ENCODE data around the gene ITGAL. TPM values are rescaled to one million over a fixed set of nuclear protein-coding genes. Genes with fewer than 3 reads are reported as not detected.

The ITGAL gene
- total RNA-seq, 4 donors from 2014 or later: 1.8 to 33.7 (median 6.7) TPM

DNA sequence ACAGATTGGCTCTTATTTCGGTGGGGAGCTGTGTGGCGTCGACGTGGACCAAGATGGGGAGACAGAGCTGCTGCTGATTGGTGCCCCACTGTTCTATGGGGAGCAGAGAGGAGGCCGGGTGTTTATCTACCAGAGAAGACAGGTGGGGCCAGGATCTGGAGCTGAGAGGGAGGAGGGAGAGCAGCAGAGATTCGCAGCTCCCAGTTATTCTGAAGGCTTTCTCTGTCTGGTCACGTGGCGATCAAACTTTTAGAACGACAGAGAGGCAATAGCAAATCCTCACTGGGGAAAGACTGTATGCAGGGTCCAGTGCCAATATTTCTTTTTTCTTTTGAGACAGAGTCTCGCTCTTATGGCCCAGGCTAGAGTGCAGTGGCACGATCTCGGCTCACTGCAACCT is 22.2 kb downstream of the ITGAL start:
- WGBS, 2 donors (ENCODE audit: low coverage in 1 of 2): 80% methylated on average over 12 of the region's 12 CpGs; no CpG with 5 or more reads in 1 of the 2 donors
- no peak for DNase-seq
- Histone ChIP-seq H3K36me3 (no peaks in the 10 kb centered on the region), H3K27me3 (no peaks in the 10 kb centered on the region), H3K4me1 (peaks cover 0 to 8% (median 0%) of the 10 kb centered on the region in 4 donors), H3K4me3 (no peak overlapping the region), H3K9me3 (no peaks in the 10 kb centered on the region), H3K27ac (no peak overlapping the region)
- TF ChIP-seq POLR2AphosphoS5 (IDR thresholded peaks at IDR 0.05): no peak
- TF ChIP-seq, protein P1, sequence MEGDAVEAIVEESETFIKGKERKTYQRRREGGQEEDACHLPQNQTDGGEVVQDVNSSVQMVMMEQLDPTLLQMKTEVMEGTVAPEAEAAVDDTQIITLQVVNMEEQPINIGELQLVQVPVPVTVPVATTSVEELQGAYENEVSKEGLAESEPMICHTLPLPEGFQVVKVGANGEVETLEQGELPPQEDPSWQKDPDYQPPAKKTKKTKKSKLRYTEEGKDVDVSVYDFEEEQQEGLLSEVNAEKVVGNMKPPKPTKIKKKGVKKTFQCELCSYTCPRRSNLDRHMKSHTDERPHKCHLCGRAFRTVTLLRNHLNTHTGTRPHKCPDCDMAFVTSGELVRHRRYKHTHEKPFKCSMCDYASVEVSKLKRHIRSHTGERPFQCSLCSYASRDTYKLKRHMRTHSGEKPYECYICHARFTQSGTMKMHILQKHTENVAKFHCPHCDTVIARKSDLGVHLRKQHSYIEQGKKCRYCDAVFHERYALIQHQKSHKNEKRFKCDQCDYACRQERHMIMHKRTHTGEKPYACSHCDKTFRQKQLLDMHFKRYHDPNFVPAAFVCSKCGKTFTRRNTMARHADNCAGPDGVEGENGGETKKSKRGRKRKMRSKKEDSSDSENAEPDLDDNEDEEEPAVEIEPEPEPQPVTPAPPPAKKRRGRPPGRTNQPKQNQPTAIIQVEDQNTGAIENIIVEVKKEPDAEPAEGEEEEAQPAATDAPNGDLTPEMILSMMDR (IDR thresholded peaks at IDR 0.05): no peak
- no peak for TF ChIP-seq EP300 (IDR thresholded peaks at IDR 0.05; ENCODE audit: low read depth)
- TF ChIP-seq POLR2A (IDR thresholded peaks at IDR 0.05): no peak
- intact Hi-C loops (cut with DNase I; ENCODE audit: low total_unique reads): no loop called here
- in situ Hi-C loops (cut with MboI; ENCODE audit: low pct_ligation_motif_present in 1 of 4, low pct_unique_long_range_greater_than_20kb in 1 of 4, low sequenced_read_pairs in 3 of 4): no loop called here

DNA sequence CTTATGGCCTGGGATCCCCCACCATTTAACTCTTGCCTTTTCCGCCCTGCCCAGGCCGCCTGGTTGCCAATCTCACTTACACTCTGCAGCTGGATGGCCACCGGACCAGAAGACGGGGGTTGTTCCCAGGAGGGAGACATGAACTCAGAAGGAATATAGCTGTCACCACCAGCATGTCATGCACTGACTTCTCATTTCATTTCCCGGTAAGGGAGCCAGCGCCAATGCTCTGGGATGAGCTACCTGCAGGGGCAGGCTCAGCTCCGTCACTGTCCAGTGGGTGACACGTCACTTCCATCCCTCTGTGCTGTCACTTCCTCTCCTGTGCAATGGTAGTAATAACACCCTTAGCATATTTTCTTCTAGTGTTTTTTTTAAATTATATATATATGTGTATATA is 26.7 kb downstream of the ITGAL start:
- Histone ChIP-seq H3K27ac (no peak overlapping the region), H3K4me3 (no peak overlapping the region)
- WGBS, 2 donors (ENCODE audit: low coverage in 1 of 2): 70 to 86% methylated on average over 3 to 8 of the region's 8 CpGs

DNA sequence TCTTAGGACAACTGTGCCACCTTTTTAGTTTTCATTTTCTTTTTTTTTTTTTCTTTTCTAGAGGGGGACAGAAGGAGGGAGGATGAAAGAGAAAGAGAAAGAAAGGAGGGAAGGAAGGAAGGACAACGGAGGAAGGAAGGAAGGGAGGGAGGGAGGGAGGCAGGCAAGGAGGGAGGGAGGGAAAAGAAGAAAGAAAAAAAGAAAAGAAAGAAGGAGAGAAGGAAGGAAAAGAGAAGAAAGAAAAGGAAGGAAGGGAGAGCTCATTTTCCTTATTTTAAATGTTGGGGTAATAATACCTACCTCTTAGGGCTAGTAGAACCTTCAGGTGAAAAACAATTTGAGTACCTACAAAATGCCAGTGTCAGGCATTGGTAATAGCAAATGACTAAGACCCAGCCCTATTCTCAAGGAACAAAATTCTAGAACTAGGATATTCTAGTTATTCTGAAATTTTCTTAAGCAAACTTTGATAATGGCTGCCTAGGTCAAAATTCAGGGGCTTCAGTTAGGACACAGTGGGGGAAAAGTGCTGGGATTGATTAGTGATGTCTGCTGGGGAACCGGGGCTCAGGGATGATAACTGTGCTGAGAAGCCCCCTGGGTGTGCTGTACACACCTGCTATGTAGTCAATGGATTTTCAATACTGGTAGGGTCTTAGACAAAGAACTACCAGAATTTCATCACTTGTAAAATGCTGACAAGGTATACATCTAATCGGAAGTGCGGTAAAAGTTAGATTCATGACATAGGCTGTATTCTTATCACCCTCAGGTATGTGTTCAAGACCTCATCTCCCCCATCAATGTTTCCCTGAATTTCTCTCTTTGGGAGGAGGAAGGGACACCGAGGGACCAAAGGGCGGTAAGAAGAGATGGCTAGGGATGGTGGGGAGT is 31.1 kb downstream of the ITGAL start:
- TF ChIP-seq POLR2AphosphoS5 (IDR thresholded peaks at IDR 0.05) (no peak), POLR2A (IDR thresholded peaks at IDR 0.05) (no peak), EP300 (IDR thresholded peaks at IDR 0.05; ENCODE audit: low read depth) (no peak)
- TF ChIP-seq, protein P1 (IDR thresholded peaks at IDR 0.05): no peak
- no peak overlapping the region for H3K27ac ChIP-seq
- WGBS, 2 donors (ENCODE audit: low coverage in 1 of 2): 81 to 91% methylated on average over 5 to 6 of the region's 6 CpGs
- H3K36me3 ChIP-seq: no peaks in the 10 kb centered on the region
- H3K4me3 ChIP-seq: no peak overlapping the region
- no peak for DNase-seq
- H3K9me3 ChIP-seq: no peaks in the 10 kb centered on the region
- in situ Hi-C loops (cut with MboI; ENCODE audit: low pct_ligation_motif_present in 1 of 4, low pct_unique_long_range_greater_than_20kb in 1 of 4, low sequenced_read_pairs in 3 of 4) (no loop called here), intact Hi-C loops (cut with DNase I; ENCODE audit: low total_unique reads) (no loop called here)
- H3K27me3 ChIP-seq: no peaks in the 10 kb centered on the region
- H3K4me1 ChIP-seq: no peaks in the 10 kb centered on the region

More for the DNA sequence above, 26.7 kb downstream of the ITGAL start:
- Histone ChIP-seq H3K9me3 (no peaks in the 10 kb centered on the region), H3K27me3 (no peaks in the 10 kb centered on the region), H3K4me1 (no peaks in the 10 kb centered on the region), H3K36me3 (no peaks in the 10 kb centered on the region)
- TF ChIP-seq POLR2A (IDR thresholded peaks at IDR 0.05): no peak
- in situ Hi-C loops (cut with MboI; ENCODE audit: low pct_ligation_motif_present in 1 of 4, low pct_unique_long_range_greater_than_20kb in 1 of 4, low sequenced_read_pairs in 3 of 4) (no loop called here), intact Hi-C loops (cut with DNase I; ENCODE audit: low total_unique reads) (no loop called here)
- no peak for DNase-seq

DNA sequence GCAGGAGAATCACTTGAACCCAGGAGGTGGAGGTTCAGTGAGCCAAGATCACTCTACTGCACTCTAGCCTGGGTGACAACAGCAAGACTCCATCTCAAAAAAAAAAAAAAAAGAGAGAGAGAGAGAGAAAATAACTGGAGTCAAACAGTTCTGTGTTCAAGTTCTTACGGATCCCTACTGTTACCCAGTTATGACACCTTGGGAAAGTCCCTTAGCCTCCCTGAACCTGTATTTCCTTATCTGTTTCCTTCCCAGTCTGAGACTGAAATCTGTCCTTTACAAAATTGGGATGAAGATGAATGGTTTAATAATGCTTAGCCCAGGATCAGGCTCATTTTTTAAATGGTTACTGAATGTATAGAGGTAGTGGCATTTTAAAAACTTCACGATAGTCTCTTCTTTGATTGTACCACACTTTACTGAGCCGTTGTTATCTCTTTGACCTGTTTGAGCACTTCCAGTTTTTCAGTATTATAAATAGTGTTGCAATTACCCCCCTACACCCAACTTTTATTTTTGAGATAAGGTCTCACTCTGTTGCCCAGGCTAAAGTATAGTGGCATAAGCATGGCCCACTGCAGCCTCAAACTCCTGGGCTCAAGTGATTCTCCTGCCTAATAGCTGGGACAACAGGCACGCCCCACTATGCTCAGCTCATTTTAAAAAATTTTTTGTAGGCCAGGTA is 36.7 kb downstream of the ITGAL start:
- H3K27ac ChIP-seq: no peak overlapping the region
- 52 to 60% methylated on average over 3 to 4 of the region's 4 CpGs for WGBS, 2 donors (ENCODE audit: low coverage in 1 of 2)
- no peaks in the 10 kb centered on the region for H3K9me3 ChIP-seq
- TF ChIP-seq POLR2A (IDR thresholded peaks at IDR 0.05) (no peak), POLR2AphosphoS5 (IDR thresholded peaks at IDR 0.05) (no peak), EP300 (IDR thresholded peaks at IDR 0.05; ENCODE audit: low read depth) (no peak)
- TF ChIP-seq, protein P1 (IDR thresholded peaks at IDR 0.05): no peak
- H3K36me3 ChIP-seq: no peaks in the 10 kb centered on the region
- in situ Hi-C loops (cut with MboI; ENCODE audit: low pct_ligation_motif_present in 1 of 4, low pct_unique_long_range_greater_than_20kb in 1 of 4, low sequenced_read_pairs in 3 of 4) (no loop called here), intact Hi-C loops (cut with DNase I; ENCODE audit: low total_unique reads) (no loop called here)
- H3K4me1 ChIP-seq: peaks cover 0 to 6% (median 1%) of the 10 kb centered on the region in 4 donors
- no peaks in the 10 kb centered on the region for H3K27me3 ChIP-seq
- DNase-seq: no peak
- H3K4me3 ChIP-seq: no peak overlapping the region

Measured in transverse colon (tissue), 4 donors.